K562 (cell line): ENCODE measurements around the gene LCN15. TPM values are rescaled to one million over a fixed set of nuclear protein-coding genes. Genes with fewer than 3 reads are reported as not detected.

Source experiments
- E2F5 ChIP-seq: sonication (generic); formaldehyde crosslinking; IDR thresholded peaks from 2 replicates; pipeline ENCODE4 v1.8.0; 2022; ENCODE audit warnings: mild to moderate bottlenecking, missing genetic modification reagents
- MAX ChIP-seq: sonication (generic); formaldehyde crosslinking; IDR thresholded peaks from 2 replicates; pipeline ENCODE4 v1.9.0; 2022; ENCODE audit warnings: mild to moderate bottlenecking, missing genetic modification reagents
- MEIS2 ChIP-seq: fragments of 450-650 bp; IDR thresholded peaks from 2 replicates; pipeline ENCODE4 v1.6.1; 2014; ENCODE audit warnings: mild to moderate bottlenecking; ENCODE audit not compliant: partially characterized antibody
- MNT ChIP-seq, 2 experiments: fragments of 450-650 bp; conservative IDR thresholded peaks; 2 replicates each; pipeline ENCODE4 v1.6.1; 2017; ENCODE audit warnings: mild to moderate bottlenecking in 2 of 2, moderate library complexity in 2 of 2
- MXD1 ChIP-seq: fragments of 250-450 bp; sonication (Bioruptor Pico); IDR thresholded peaks from 2 replicates; pipeline ENCODE4 v1.8.0; 2021; ENCODE audit warnings: borderline replicate concordance, mild to moderate bottlenecking, moderate library complexity; ENCODE audit not compliant: poor library complexity, severe bottlenecking
- NBN ChIP-seq: fragments of 450-650 bp; IDR thresholded peaks from 2 replicates; pipeline ENCODE4 v1.6.1; 2016; ENCODE audit warnings: low read depth, mild to moderate bottlenecking
- NCOA4 ChIP-seq: fragments of 450-650 bp; IDR thresholded peaks from 2 replicates; pipeline ENCODE4 v1.6.1; 2018; ENCODE audit warnings: mild to moderate bottlenecking; ENCODE audit not compliant: partially characterized antibody
- POLR2B ChIP-seq: fragments of 450-650 bp; IDR thresholded peaks from 2 replicates; pipeline ENCODE4 v1.6.1; 2018; ENCODE audit warnings: low read depth; ENCODE audit not compliant: partially characterized antibody
- RERE ChIP-seq: sonication (generic); formaldehyde crosslinking; IDR thresholded peaks from 2 replicates; pipeline ENCODE4 v1.8.0; 2023; ENCODE audit warnings: missing genetic modification reagents, mild to moderate bottlenecking, borderline replicate concordance
- SAFB2 ChIP-seq: fragments of 200-400 bp; formaldehyde crosslinking; IDR thresholded peaks from 2 replicates; pipeline ENCODE4 v1.6.1; 2018; ENCODE audit warnings: borderline replicate concordance, low read length, low read depth, moderate library complexity; ENCODE audit not compliant: severe bottlenecking
- SRSF3 ChIP-seq: fragments of 200-400 bp; formaldehyde crosslinking; IDR thresholded peaks from 2 replicates; pipeline ENCODE4 v1.6.1; 2016; ENCODE audit warnings: mild to moderate bottlenecking, low read length, moderate library complexity; ENCODE audit not compliant: insufficient read depth
- TAF9B ChIP-seq: fragments of 450-650 bp; IDR thresholded peaks from 2 replicates; pipeline ENCODE4 v1.6.1; 2018; ENCODE audit warnings: mild to moderate bottlenecking; ENCODE audit not compliant: partially characterized antibody
- ZBTB12 ChIP-seq: fragments of 250-450 bp; sonication (Bioruptor Pico); IDR thresholded peaks from 2 replicates; pipeline ENCODE4 v1.4.0; 2020
- ZSCAN29 ChIP-seq: fragments of 450-650 bp; IDR thresholded peaks from 2 replicates; pipeline ENCODE4 v1.6.1; 2017
- polyA plus RNA-seq, 8 experiments: library from polyadenylated mRNA; depleted of rRNA in 4 of 8; stranded (reverse) in 5 of 8; unstranded in 3 of 8; fragments of >200 nt; fragmentation: Nextera tagmentation in 2 of 8; fragmentation: Illumina TruSeq in 1 of 8; extraction: Ambion mirVana in 2 of 8; extraction: Trizol in 1 of 8; gene quantifications; 2 replicates each; pipeline versions ENCODE4 v1.2.1 to v1.2.3, GENCODE V29; 2011 to 2014; ENCODE audit warnings: inconsistent platforms in 1 of 8, missing spikeins in 1 of 8
- total RNA-seq, 7 experiments: library from RNA; depleted of rRNA in 6 of 7; stranded (reverse); fragments of >200 nt in 6 of 7; fragmentation: Illumina TruSeq in 2 of 7; extraction: Trizol in 2 of 7; gene quantifications; 2 replicates each; pipeline versions ENCODE4 v1.2.1 to v1.2.3, GENCODE V29; 2011 to 2021; ENCODE audit warnings: low replicate concordance in 1 of 7

Gene LCN15
- total and polyA plus RNA-seq, 9 of the 15 experiments (the other 6 are each of a cell fraction or from before 2014, with no cell fraction given), result 0.66 TPM; not detected in 8

- no peak for TF ChIP-seq RERE (CRISPR knock-in tag)
- TF ChIP-seq MNT (conservative IDR thresholded peaks at IDR 0.05), result 0 out of 4 replicates have a peak, but pooled peaks of 1 of the 2 experiments have one; percentile 21
- no peak for TF ChIP-seq MEIS2
- no peak for TF ChIP-seq ZSCAN29
- no peak for TF ChIP-seq SAFB2
- TF ChIP-seq NCOA4, result no peak
- TF ChIP-seq MAX (CRISPR knock-in tag), result peak; percentile 73
- TF ChIP-seq POLR2B, result no peak
- no peak for TF ChIP-seq E2F5 (CRISPR knock-in tag)
- TF ChIP-seq NBN, result peak; percentile 42; the same call in 1 of the 2 replicates
- no peak for TF ChIP-seq TAF9B
- TF ChIP-seq SRSF3, result no peak
- TF ChIP-seq MXD1, result no peak
- TF ChIP-seq ZBTB12, result no peak
Observed at GRCh38 chr9:136799854-136800657, 35.7 kb upstream of the LCN15 start (continued).
